Testis (tissue), 2 donors: Measurements from ENCODE around the gene RAB25.

Source experiments
- POLR2A ChIP-seq: fragments of 450-650 bp; IDR thresholded peaks from one replicate; pipeline ENCODE4 v1.6.1; 2017; ENCODE audit warnings: antibody characterized with exemption, mild to moderate bottlenecking, moderate library complexity
- TF ChIP-seq, protein P1 (sequence below), 3 experiments: fragments of 450-650 bp in 2 of 3; fragments of 200-600 bp in 1 of 3; sonication (generic) in 1 of 3; IDR thresholded peaks; one replicate each; pipeline ENCODE4 v1.5.1; 2016 to 2019; ENCODE audit warnings: antibody characterized with exemption in 3 of 3, mild to moderate bottlenecking in 2 of 3, moderate library complexity in 1 of 3

DNA sequence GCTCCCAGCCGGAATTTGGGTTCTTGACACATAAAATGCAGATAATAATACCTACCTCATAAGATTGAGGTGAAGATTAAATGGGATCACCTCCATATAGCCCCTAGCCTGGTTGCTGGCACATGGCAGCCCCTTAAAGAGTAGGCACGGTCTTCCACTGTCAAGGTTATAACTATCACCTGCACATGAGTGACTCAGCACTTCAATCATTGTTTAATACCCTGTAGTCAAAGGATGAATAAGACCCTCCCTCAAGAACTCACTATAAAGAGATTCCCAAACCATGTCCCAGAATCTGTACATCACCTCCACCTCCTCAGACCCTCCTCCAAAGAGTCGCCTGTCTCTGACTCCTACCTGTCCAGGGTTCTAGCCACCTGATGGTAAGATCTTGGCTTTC is 47.1 kb downstream of the RAB25 start:
- TF ChIP-seq, protein P1, sequence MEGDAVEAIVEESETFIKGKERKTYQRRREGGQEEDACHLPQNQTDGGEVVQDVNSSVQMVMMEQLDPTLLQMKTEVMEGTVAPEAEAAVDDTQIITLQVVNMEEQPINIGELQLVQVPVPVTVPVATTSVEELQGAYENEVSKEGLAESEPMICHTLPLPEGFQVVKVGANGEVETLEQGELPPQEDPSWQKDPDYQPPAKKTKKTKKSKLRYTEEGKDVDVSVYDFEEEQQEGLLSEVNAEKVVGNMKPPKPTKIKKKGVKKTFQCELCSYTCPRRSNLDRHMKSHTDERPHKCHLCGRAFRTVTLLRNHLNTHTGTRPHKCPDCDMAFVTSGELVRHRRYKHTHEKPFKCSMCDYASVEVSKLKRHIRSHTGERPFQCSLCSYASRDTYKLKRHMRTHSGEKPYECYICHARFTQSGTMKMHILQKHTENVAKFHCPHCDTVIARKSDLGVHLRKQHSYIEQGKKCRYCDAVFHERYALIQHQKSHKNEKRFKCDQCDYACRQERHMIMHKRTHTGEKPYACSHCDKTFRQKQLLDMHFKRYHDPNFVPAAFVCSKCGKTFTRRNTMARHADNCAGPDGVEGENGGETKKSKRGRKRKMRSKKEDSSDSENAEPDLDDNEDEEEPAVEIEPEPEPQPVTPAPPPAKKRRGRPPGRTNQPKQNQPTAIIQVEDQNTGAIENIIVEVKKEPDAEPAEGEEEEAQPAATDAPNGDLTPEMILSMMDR (IDR thresholded peaks at IDR 0.05): no peak
- TF ChIP-seq POLR2A: no peak
